NCI-H446 (cell line): ENCODE results near the gene EYS.
A peak's percentile ranks its signal among the peaks of the same experiment; 100 is the strongest.
"Not testable (repeated sequence)": the region's sequence is repeated elsewhere in the genome, so short reads cannot be mapped to it uniquely, and the experiment has no call there.

Experiments used
- DNase-seq, 2 experiments: peaks; one replicate each; lab custom pipeline; 2025; lab: John Stamatoyannopoulos, UW

EYS gene

GRCh38 chr6:64476935-64477334, 1230.1 kb downstream of the EYS start:
- no peak for DNase-seq

- DNase-seq = not testable (repeated sequence)
These were observed 1237.6 kb downstream of the EYS start for GRCh38 chr6:64469405-64469804.

GRCh38 chr6:64467656-64468055, 1239.4 kb downstream of the EYS start:
- no peak for DNase-seq

- no peak for DNase-seq
These were observed 1247.5 kb downstream of the EYS start for GRCh38 chr6:64459411-64459944.

- DNase-seq = not testable (repeated sequence)
These were observed 1258.9 kb downstream of the EYS start for GRCh38 chr6:64448101-64448500.

- DNase-seq = no peak
These were observed 1262.0 kb downstream of the EYS start for GRCh38 chr6:64445038-64445437.

GRCh38 chr6:64439274-64439673, 1267.8 kb downstream of the EYS start:
- DNase-seq = no peak

- DNase-seq = no peak
These were observed 1269.0 kb downstream of the EYS start for GRCh38 chr6:64437996-64438395.

GRCh38 chr6:64429926-64430325, 1277.1 kb downstream of the EYS start:
- peak; percentile 21 to 23 for DNase-seq

- no peak for DNase-seq
These were observed 1278.8 kb downstream of the EYS start for GRCh38 chr6:64428186-64428585.

- DNase-seq = peak in 1 of 2 experiments; percentile 61
These were observed 1291.1 kb downstream of the EYS start for GRCh38 chr6:64415926-64416325.

GRCh38 chr6:64411226-64411625, 1295.8 kb downstream of the EYS start:
- DNase-seq = no peak

GRCh38 chr6:64409948-64410347, 1297.1 kb downstream of the EYS start:
- no peak for DNase-seq

GRCh38 chr6:64404396-64404795, 1302.6 kb downstream of the EYS start:
- DNase-seq = no peak

- DNase-seq = no peak
These were observed 1323.7 kb downstream of the EYS start for GRCh38 chr6:64383277-64383676.

- no peak for DNase-seq
These were observed 1330.6 kb downstream of the EYS start for GRCh38 chr6:64376394-64376793.

- no peak for DNase-seq
These were observed 1349.6 kb downstream of the EYS start for GRCh38 chr6:64357430-64357829.

GRCh38 chr6:64347411-64347810, 1359.6 kb downstream of the EYS start:
- no peak for DNase-seq

GRCh38 chr6:64335195-64335594, 1371.8 kb downstream of the EYS start:
- DNase-seq = no peak

GRCh38 chr6:64334636-64335035, 1372.4 kb downstream of the EYS start:
- DNase-seq = no peak

GRCh38 chr6:64330694-64331307, 1376.2 kb downstream of the EYS start:
- DNase-seq = peak; percentile 12 to 69

- DNase-seq = no peak
These were observed 1380.1 kb downstream of the EYS start for GRCh38 chr6:64326939-64327338.

- DNase-seq = no peak
These were observed 1381.9 kb downstream of the EYS start for GRCh38 chr6:64325093-64325492.

- no peak for DNase-seq
These were observed 1396.8 kb downstream of the EYS start for GRCh38 chr6:64310214-64310613.
